Activated CD4-positive, alpha-beta T cell treated with anti-CD3 and anti-CD28 coated beads, Interleukin-2, amount 10 ng/mL, durations not matched to agents 24 days and 14 days (primary cell): ENCODE measurements around the gene ZBP1. TPM values are rescaled to one million over a fixed set of nuclear protein-coding genes. Genes with fewer than 3 reads are reported as not detected.

ENCODE experiments used
- DNase-seq: peaks from one replicate; pipeline ENCODE4 v3.0.0; 2022
- H3K27ac Mint-ChIP-seq: one replicate; pipeline ENCODE4 v1.8.0; 2022; ENCODE audit warnings: mild to moderate bottlenecking, mixed read lengths
- H3K27me3 Mint-ChIP-seq: one replicate; pipeline ENCODE4 v1.8.0; 2022; ENCODE audit warnings: mixed read lengths
- H3K36me3 Mint-ChIP-seq: one replicate; pipeline ENCODE4 v1.8.0; 2022; ENCODE audit warnings: low read depth, mild to moderate bottlenecking, mixed read lengths
- H3K4me1 Mint-ChIP-seq: one replicate; pipeline ENCODE4 v1.8.0; 2021; ENCODE audit warnings: mixed read lengths
- H3K4me3 Mint-ChIP-seq: one replicate; pipeline ENCODE4 v1.8.0; 2022; ENCODE audit warnings: mild to moderate bottlenecking, moderate library complexity, mixed read lengths
- H3K9me3 Mint-ChIP-seq: one replicate; pipeline ENCODE4 v1.8.0; 2021; ENCODE audit warnings: mixed read lengths
- intact Hi-C: fragments of 100-400 bp; cut with micrococcal nuclease; formaldehyde crosslinking; loops from one replicate; pipeline ENCODE4 v1.15.1; 2023
- total RNA-seq: library from RNA; stranded (reverse); gene quantifications from 2 replicates; pipeline ENCODE4 v1.2.3, GENCODE V29; 2022

Gene ZBP1
- total RNA-seq, 1 donor from 2014 or later, result 0.51 TPM

- no peaks in the 10 kb centered on the region for H3K9me3 Mint-ChIP-seq
- intact Hi-C loops, result no loop called here
Measured at GRCh38 chr20:57600320-57601210, 19.7 kb downstream of the ZBP1 start.

GRCh38 chr20:57598491-57598890 is 21.7 kb downstream of the ZBP1 start:
- DNase-seq, result no peak
- Mint-ChIP-seq H3K4me3 (no peak overlapping the region), H3K36me3 (no peaks in the 10 kb centered on the region), H3K27ac (no peak overlapping the region), H3K4me1 (peaks cover 10% of the 10 kb centered on the region), H3K27me3 (peaks cover 36% of the 10 kb centered on the region), H3K9me3 (no peaks in the 10 kb centered on the region)
- intact Hi-C loops, result loop anchor here (5.0 kb wide), 2 partner anchors 101 to 489 kb away; no protein-coding TSS in a partner anchor

More at GRCh38 chr20:57600320-57601210, 19.7 kb downstream of the ZBP1 start:
- no peak overlapping the region for H3K4me3 Mint-ChIP-seq
- no peak overlapping the region for H3K27ac Mint-ChIP-seq
- H3K27me3 Mint-ChIP-seq, result peaks cover 33% of the 10 kb centered on the region
- H3K4me1 Mint-ChIP-seq, result peaks cover 13% of the 10 kb centered on the region
- no peak for DNase-seq
- no peaks in the 10 kb centered on the region for H3K36me3 Mint-ChIP-seq

GRCh38 chr20:57598060-57598459 is 22.2 kb downstream of the ZBP1 start:
- no peak overlapping the region for H3K4me3 Mint-ChIP-seq
- peaks cover 36% of the 10 kb centered on the region for H3K27me3 Mint-ChIP-seq
- no peaks in the 10 kb centered on the region for H3K36me3 Mint-ChIP-seq
- no peak for DNase-seq
- H3K27ac Mint-ChIP-seq, result no peak overlapping the region
- peaks cover 10% of the 10 kb centered on the region for H3K4me1 Mint-ChIP-seq
- intact Hi-C loops, result loop anchor here (5.0 kb wide), 2 partner anchors 101 to 489 kb away; no protein-coding TSS in a partner anchor
- no peaks in the 10 kb centered on the region for H3K9me3 Mint-ChIP-seq

GRCh38 chr20:57596998-57597939 is 23.0 kb downstream of the ZBP1 start:
- Mint-ChIP-seq H3K4me1 (peaks cover 10% of the 10 kb centered on the region), H3K9me3 (no peaks in the 10 kb centered on the region)
- intact Hi-C loops, result loop anchor here (1.0 to 5.0 kb wide), 6 partner anchors 24 to 612 kb away; partner anchors contain the start of gene ZBP1

GRCh38 chr20:57596358-57596757 is 23.9 kb downstream of the ZBP1 start:
- no peak overlapping the region for H3K27ac Mint-ChIP-seq
- DNase-seq, result no peak
- H3K4me3 Mint-ChIP-seq, result no peak overlapping the region
- no peaks in the 10 kb centered on the region for H3K36me3 Mint-ChIP-seq
- H3K9me3 Mint-ChIP-seq, result no peaks in the 10 kb centered on the region
- H3K27me3 Mint-ChIP-seq, result peaks cover 26% of the 10 kb centered on the region
- intact Hi-C loops, result loop anchor here (2.0 to 5.0 kb wide), 5 partner anchors 24 to 582 kb away; partner anchors contain the start of gene ZBP1
- peaks cover 10% of the 10 kb centered on the region for H3K4me1 Mint-ChIP-seq

More at GRCh38 chr20:57596998-57597939, 23.0 kb downstream of the ZBP1 start:
- Mint-ChIP-seq H3K36me3 (no peaks in the 10 kb centered on the region), H3K27me3 (peaks cover 34% of the 10 kb centered on the region), H3K27ac (peak overlapping the region; percentile 20), H3K4me3 (no peak overlapping the region)
- peak; percentile 92 for DNase-seq

GRCh38 chr20:57595041-57596030 is 24.9 kb downstream of the ZBP1 start:
- no peaks in the 10 kb centered on the region for H3K9me3 Mint-ChIP-seq
- H3K4me1 Mint-ChIP-seq, result peaks cover 4% of the 10 kb centered on the region
- peaks cover 21% of the 10 kb centered on the region for H3K27me3 Mint-ChIP-seq
- no peak for DNase-seq
- H3K36me3 Mint-ChIP-seq, result no peaks in the 10 kb centered on the region
- no peak overlapping the region for H3K27ac Mint-ChIP-seq
- intact Hi-C loops, result loop anchor here (2.0 to 5.0 kb wide), 5 partner anchors 25 to 583 kb away; partner anchors contain the start of gene ZBP1
- no peak overlapping the region for H3K4me3 Mint-ChIP-seq

GRCh38 chr20:57594092-57594951 is 25.9 kb downstream of the ZBP1 start:
- H3K27ac Mint-ChIP-seq, result no peak overlapping the region
- H3K9me3 Mint-ChIP-seq, result no peaks in the 10 kb centered on the region
- peaks cover 16% of the 10 kb centered on the region for H3K27me3 Mint-ChIP-seq
- intact Hi-C loops, result loop anchor here (1.0 to 5.0 kb wide), 2 partner anchors 80 to 212 kb away; no protein-coding TSS in a partner anchor
- DNase-seq, result peak; percentile 87
- H3K36me3 Mint-ChIP-seq, result no peaks in the 10 kb centered on the region
- H3K4me3 Mint-ChIP-seq, result no peak overlapping the region
- H3K4me1 Mint-ChIP-seq, result peaks cover 2% of the 10 kb centered on the region

GRCh38 chr20:57593134-57593886 is 26.9 kb downstream of the ZBP1 start:
- Mint-ChIP-seq H3K27me3 (peaks cover 8% of the 10 kb centered on the region), H3K27ac (no peak overlapping the region), H3K36me3 (no peaks in the 10 kb centered on the region), H3K4me3 (no peak overlapping the region), H3K9me3 (no peaks in the 10 kb centered on the region), H3K4me1 (peaks cover 2% of the 10 kb centered on the region)
- DNase-seq, result no peak
- intact Hi-C loops, result loop anchor here (5.0 kb wide), 1 partner anchor 211 kb away; no protein-coding TSS in a partner anchor

- no peak overlapping the region for H3K27ac Mint-ChIP-seq
- no peaks in the 10 kb centered on the region for H3K36me3 Mint-ChIP-seq
- intact Hi-C loops, result loop anchor here (5.0 kb wide), 1 partner anchor 210 kb away; no protein-coding TSS in a partner anchor
- H3K4me3 Mint-ChIP-seq, result no peak overlapping the region
- peaks cover 4% of the 10 kb centered on the region for H3K27me3 Mint-ChIP-seq
- DNase-seq, result no peak
- no peaks in the 10 kb centered on the region for H3K9me3 Mint-ChIP-seq
- peaks cover 2% of the 10 kb centered on the region for H3K4me1 Mint-ChIP-seq
Measured at GRCh38 chr20:57592263-57593092, 27.7 kb downstream of the ZBP1 start.

- H3K4me1 Mint-ChIP-seq, result peaks cover 2% of the 10 kb centered on the region
- no peaks in the 10 kb centered on the region for H3K36me3 Mint-ChIP-seq
- peaks cover 3% of the 10 kb centered on the region for H3K27me3 Mint-ChIP-seq
- no peak overlapping the region for H3K4me3 Mint-ChIP-seq
- DNase-seq, result no peak
- intact Hi-C loops, result loop anchor here (5.0 kb wide), 1 partner anchor 209 kb away; no protein-coding TSS in a partner anchor
- no peaks in the 10 kb centered on the region for H3K9me3 Mint-ChIP-seq
- peak overlapping the region; percentile 3 for H3K27ac Mint-ChIP-seq
Measured at GRCh38 chr20:57591289-57592229, 28.7 kb downstream of the ZBP1 start.
